H1 (cell line): ENCODE measurements around the gene AIFM1. TPM values are rescaled to one million over a fixed set of nuclear protein-coding genes. Genes with fewer than 3 reads are reported as not detected.

ENCODE experiments used
- ASH2L ChIP-seq: fragments of 200-600, 300-600 bp; sonication (generic); IDR thresholded peaks from one replicate; pipeline ENCODE4 v1.7.1; 2017; ENCODE audit warnings: low read length
- BCL11A ChIP-seq, 2 experiments: IDR thresholded peaks; one replicate each; pipeline ENCODE4 v1.6.1; 2011; ENCODE audit warnings: low read depth in 2 of 2, low read length in 2 of 2, mild to moderate bottlenecking in 2 of 2
- CHD1 ChIP-seq: IDR thresholded peaks from 2 replicates; pipeline ENCODE4 v1.6.1; 2012; ENCODE audit warnings: low read depth, low read length, improper control_type of control experiment
- CHD2 ChIP-seq: IDR thresholded peaks from 2 replicates; pipeline ENCODE4 v1.6.1; 2012; ENCODE audit warnings: low read length, improper control_type of control experiment
- CHD7 ChIP-seq: fragments of 300-600 bp; sonication (generic); IDR thresholded peaks from 2 replicates; pipeline ENCODE4 v1.7.1; 2012; ENCODE audit warnings: low read length, moderate library complexity, mild to moderate bottlenecking, inconsistent platforms; ENCODE audit not compliant: insufficient replicate concordance
- E2F6 ChIP-seq: IDR thresholded peaks from 2 replicates; pipeline ENCODE4 v1.6.1; 2012; ENCODE audit warnings: inconsistent platforms
- JUND ChIP-seq: IDR thresholded peaks from 2 replicates; pipeline ENCODE4 v1.6.1; 2011; ENCODE audit warnings: mild to moderate bottlenecking, improper control_type of control experiment, low read length
- POLR2AphosphoS5 ChIP-seq: IDR thresholded peaks from 2 replicates; pipeline ENCODE4 v1.6.1; 2011; ENCODE audit warnings: low read depth, low read length
- TEAD4 ChIP-seq: IDR thresholded peaks from 2 replicates; pipeline ENCODE4 v1.6.1; 2012; ENCODE audit warnings: low read depth, low read length, inconsistent platforms, mixed read lengths
- polyA plus RNA-seq, 7 experiments: library from polyadenylated mRNA; depleted of rRNA in 3 of 7; stranded (reverse) in 5 of 7; unstranded in 2 of 7; fragments of >200 nt in 5 of 7; fragments of 200-250 nt in 2 of 7; gene quantifications; 1 replicate in 5 of 7; 2 replicates in 1 of 7; 4 replicates in 1 of 7; pipeline versions ENCODE4 v1.2.1 to v1.2.3, GENCODE V29; 2011 to 2013; ENCODE audit warnings: missing spikeins in 2 of 7, mixed read lengths in 2 of 7
- total RNA-seq: library from RNA; stranded (reverse); fragmentation: NEBNext Ultra II Directional; extraction: Animal tissue kit (Norgen Biotek cat#: 25700); gene quantifications from 2 replicates; pipeline ENCODE4 v1.2.1, GENCODE V29; 2021

The AIFM1 gene
- total and polyA plus RNA-seq, 2 of the 8 experiments (the other 6 are each of a cell fraction or from before 2014, with no cell fraction given): 34.1 to 55.4 TPM

GRCh38 chrX:130165703-130166502 lies at the start of gene AIFM1 (continued):
- TF ChIP-seq E2F6: peak; percentile 67
- TF ChIP-seq POLR2AphosphoS5: peak; percentile 25; the same call in 1 of the 2 replicates
- peak; percentile 78 for TF ChIP-seq ASH2L
- TF ChIP-seq TEAD4: no peak
- TF ChIP-seq CHD2: no peak
- no peak for TF ChIP-seq JUND
- TF ChIP-seq BCL11A (IDR thresholded peaks at IDR 0.05; ENCODE audit: low read depth in 2 of 2, low read length in 2 of 2): no peak
- no peak for TF ChIP-seq CHD1
- no peak for TF ChIP-seq CHD7
